ENCODE measurements around the gene WSCD2.

WSCD2 gene

DNA sequence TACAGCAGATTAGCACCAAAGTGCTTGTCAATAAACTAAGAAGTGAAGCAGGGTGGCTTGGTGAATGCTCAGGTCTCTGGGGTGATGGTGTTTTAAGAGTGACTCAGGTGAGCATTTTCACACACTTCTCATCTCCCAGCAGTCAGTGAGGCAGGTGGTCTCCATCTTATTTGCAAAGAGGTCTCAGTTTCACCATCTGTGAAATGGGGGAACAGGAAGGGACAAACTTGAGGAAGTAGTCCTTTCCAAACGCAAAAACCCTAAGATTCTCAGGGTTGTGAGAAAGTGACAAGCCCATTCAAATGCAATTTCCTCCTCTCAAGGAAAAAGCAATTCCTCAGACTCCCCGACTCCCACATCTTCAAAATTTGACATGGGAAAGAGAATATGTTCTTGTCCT lies 155.9 kb downstream of the WSCD2 start:
- TF ChIP-seq, protein P1, sequence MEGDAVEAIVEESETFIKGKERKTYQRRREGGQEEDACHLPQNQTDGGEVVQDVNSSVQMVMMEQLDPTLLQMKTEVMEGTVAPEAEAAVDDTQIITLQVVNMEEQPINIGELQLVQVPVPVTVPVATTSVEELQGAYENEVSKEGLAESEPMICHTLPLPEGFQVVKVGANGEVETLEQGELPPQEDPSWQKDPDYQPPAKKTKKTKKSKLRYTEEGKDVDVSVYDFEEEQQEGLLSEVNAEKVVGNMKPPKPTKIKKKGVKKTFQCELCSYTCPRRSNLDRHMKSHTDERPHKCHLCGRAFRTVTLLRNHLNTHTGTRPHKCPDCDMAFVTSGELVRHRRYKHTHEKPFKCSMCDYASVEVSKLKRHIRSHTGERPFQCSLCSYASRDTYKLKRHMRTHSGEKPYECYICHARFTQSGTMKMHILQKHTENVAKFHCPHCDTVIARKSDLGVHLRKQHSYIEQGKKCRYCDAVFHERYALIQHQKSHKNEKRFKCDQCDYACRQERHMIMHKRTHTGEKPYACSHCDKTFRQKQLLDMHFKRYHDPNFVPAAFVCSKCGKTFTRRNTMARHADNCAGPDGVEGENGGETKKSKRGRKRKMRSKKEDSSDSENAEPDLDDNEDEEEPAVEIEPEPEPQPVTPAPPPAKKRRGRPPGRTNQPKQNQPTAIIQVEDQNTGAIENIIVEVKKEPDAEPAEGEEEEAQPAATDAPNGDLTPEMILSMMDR (conservative IDR thresholded peaks at IDR 0.05; ENCODE audit: low read depth, low read length): no peak
- DNase-seq (ENCODE audit: low read depth): no peak
- H3K4me3 ChIP-seq (ENCODE audit: low read depth, low read length): no peak overlapping the region

- no peak overlapping the region for H3K4me3 ChIP-seq (ENCODE audit: low read depth, low read length)
- DNase-seq (ENCODE audit: low read depth): no peak
- TF ChIP-seq, protein P1 (conservative IDR thresholded peaks at IDR 0.05; ENCODE audit: low read depth, low read length): no peak
These were observed 158.1 kb downstream of the WSCD2 start for GRCh38 chr12:108287227-108287626.

- H3K4me3 ChIP-seq (ENCODE audit: low read depth, low read length): no peak overlapping the region
- DNase-seq (ENCODE audit: low read depth): no peak
- TF ChIP-seq, protein P1 (conservative IDR thresholded peaks at IDR 0.05; ENCODE audit: low read depth, low read length): no peak
These were observed 160.5 kb downstream of the WSCD2 start for GRCh38 chr12:108289350-108290161.

DNA sequence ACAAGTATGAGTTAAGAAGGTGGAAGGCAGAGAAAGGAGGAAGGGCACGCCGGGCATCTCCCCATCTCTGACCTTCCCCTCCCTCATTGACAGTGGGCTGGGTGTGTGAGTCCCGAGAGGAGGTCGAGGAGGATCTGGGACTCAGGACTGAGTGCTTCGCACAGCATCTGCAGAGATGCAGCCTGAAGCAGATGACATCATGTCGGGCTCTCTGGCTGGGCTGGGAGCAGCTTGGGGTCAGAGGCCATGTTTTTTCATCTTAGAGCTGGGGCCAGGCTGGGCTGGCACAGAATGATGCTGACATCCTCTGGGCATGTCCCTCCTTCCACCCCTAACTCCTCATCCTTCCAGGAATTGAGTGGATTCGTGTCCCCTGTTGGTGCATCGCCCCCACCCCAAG lies 166.6 kb downstream of the WSCD2 start:
- no peak overlapping the region for H3K4me3 ChIP-seq (ENCODE audit: low read depth, low read length)
- TF ChIP-seq, protein P1 (conservative IDR thresholded peaks at IDR 0.05; ENCODE audit: low read depth, low read length): no peak
- no peak for DNase-seq (ENCODE audit: low read depth)

DNA sequence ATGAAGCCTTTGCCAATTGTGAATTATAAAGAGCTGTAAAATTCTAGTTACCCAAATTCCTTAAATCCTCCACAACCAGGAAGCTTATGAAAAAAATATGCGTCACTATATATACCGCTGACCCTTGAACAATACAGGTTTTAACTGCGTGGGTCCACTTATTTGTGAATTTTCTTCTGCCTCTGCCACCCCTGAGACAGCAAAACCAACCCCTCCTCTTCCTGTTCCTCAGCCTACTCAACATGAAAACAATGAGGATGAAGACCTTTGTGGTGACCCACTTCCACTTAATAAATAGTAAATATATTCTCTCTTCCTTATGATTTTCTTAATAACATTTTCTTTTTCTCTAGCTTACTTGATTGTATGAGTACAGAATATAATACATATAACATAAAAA lies 167.9 kb downstream of the WSCD2 start:
- TF ChIP-seq, protein P1 (conservative IDR thresholded peaks at IDR 0.05; ENCODE audit: low read depth, low read length): no peak

GRCh38 chr12:108297424-108297823 lies 168.3 kb downstream of the WSCD2 start:
- TF ChIP-seq, protein P1 (conservative IDR thresholded peaks at IDR 0.05; ENCODE audit: low read depth, low read length): no peak
- no peak for DNase-seq (ENCODE audit: low read depth)
- H3K4me3 ChIP-seq (ENCODE audit: low read depth, low read length): no peak overlapping the region

More for the DNA sequence above, 167.9 kb downstream of the WSCD2 start:
- no peak overlapping the region for H3K4me3 ChIP-seq (ENCODE audit: low read depth, low read length)
- no peak for DNase-seq (ENCODE audit: low read depth)

Data from choroid plexus epithelial cell (primary cell).